NAMALWA (cell line): ENCODE data around the gene DYNC2I2.
"Not testable (repeated sequence)": the region's sequence is repeated elsewhere in the genome, so short reads cannot be mapped to it uniquely, and the experiment has no call there.

Experiments used
- DNase-seq: peaks from one replicate; pipeline ENCODE4 v3.0.0-alpha.2; 2015; ENCODE audit warnings: low spot score

DYNC2I2 gene

DNA sequence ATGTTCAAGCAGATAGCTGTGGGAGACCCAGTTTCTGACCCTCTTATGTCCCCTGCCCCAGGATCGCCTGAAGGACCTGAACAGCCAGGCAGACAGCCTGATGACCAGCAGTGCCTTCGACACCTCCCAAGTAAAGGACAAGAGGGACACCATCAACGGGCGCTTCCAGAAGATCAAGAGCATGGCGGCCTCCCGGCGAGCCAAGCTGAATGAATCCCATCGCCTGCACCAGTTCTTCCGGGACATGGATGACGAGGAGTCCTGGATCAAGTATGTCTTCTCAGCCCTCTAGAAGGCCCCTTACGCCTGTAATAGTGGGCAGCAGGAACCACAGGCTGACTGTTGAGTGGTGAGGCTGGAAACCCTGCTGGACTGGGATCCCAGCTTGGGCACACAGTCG lies 41.1 kb downstream of the DYNC2I2 start:
- no peak for DNase-seq

- DNase-seq = no peak
Measured at GRCh38 chr9:128614728-128615127, 41.9 kb downstream of the DYNC2I2 start.

- DNase-seq = no peak
Measured at GRCh38 chr9:128611600-128612394, 44.9 kb downstream of the DYNC2I2 start.

DNA sequence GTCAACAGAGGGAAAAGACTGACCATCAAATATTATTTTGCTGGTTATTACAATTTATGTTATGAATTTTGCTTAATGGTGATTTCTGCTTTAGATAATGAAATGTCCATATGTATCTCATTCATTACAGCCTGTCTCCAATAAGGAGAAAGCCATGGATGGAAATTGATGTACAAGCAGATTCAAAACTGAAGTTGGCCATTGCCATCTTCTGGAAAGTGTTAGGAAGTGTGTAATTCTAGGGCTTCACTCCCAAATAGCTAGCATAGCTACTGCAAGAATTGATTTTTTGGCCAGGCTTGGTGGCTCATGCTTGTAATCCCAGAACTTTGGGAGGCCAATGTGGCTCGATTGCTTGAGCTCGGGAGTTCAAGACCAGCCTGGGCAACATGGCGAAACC lies 45.8 kb downstream of the DYNC2I2 start:
- no peak for DNase-seq

DNA sequence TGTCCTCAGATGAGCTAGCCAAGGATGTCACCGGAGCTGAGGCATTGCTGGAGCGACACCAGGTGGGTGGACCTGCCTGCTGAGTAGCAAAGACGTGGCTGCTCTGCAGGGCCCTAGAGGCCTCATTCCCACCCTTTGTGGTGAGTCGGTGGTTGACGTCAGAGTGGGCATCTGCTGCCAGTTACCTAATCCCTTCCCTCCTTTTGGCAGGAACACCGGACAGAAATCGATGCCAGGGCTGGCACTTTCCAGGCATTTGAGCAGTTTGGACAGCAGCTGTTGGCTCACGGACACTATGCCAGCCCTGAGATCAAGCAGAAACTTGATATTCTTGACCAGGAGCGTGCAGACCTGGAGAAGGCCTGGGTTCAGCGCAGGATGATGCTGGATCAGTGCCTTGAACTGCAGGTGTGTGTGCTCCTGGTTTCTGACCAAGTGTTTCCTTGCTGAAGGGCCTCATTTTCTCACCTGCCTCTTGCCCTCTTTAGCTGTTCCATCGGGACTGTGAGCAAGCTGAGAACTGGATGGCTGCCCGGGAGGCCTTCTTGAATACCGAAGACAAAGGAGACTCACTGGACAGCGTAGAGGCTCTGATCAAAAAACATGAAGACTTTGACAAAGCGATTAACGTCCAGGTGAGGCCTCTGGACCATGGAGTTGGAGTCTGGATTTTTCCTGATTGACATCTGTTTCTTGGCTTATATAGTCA lies 48.9 kb downstream of the DYNC2I2 start:
- no peak for DNase-seq

DNA sequence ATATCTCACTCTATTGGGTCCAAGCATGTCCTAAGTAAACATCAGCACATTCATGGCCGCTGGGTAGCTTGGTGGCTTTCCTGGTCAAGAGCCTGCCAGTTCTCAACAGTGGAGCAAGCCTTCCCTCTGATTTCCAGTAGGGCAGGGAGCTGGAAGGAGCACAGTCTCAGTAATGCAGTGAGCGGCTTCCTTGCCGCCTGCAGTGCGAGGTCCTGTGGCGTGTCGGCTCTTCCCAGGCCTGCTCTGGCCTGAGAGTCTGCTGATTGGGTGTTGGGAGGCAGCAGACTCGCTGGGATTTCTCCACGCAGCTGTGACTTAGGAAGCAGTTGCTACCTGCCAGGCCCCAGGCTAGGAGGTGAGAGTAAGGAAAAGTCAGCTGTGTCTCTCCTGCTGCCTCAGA lies 53.0 kb downstream of the DYNC2I2 start:
- no peak for DNase-seq

DNA sequence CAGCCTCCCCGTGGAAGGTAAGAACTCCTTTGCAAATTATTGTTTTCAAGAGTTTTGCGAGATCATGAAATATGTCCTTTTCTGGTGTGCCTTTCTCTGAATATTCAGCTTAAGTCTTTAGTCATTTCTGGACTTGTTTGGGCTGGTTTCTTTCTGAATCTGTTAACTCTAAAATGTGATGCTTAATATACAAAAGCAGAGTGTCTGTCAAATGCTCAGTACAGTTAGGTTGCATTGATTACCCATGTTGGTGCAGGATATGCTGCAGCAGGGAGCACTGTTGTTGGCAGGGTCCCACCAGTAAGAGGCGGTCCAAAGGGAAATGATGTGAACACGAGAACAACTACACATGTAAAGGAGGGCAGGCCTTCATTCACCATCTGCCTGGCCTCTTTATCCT lies 56.5 kb downstream of the DYNC2I2 start:
- no peak for DNase-seq

DNA sequence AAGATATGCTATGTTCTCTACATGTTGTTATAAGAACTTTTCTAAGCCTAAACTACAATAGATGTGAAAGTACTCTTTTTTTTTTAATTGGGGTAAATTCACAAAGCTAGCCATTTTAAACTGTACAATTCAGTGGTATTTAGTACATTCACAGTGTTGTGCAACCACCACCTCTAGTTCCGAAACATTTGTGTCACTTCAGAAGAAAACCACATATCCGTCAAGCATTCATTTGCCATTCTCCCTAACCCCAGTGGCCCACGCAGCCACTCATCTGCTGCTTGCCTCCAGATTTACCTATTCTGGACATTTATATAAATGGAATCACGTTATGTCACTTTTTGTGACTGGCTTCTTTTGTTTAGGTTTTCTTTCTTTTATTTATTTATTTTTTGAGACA lies 61.2 kb downstream of the DYNC2I2 start:
- no peak for DNase-seq

GRCh38 chr9:128593856-128594255 lies 62.8 kb downstream of the DYNC2I2 start:
- DNase-seq = no peak

GRCh38 chr9:128593039-128593438 lies 63.6 kb downstream of the DYNC2I2 start:
- no peak for DNase-seq

GRCh38 chr9:128588581-128589233 lies 67.9 kb downstream of the DYNC2I2 start:
- no peak for DNase-seq

DNA sequence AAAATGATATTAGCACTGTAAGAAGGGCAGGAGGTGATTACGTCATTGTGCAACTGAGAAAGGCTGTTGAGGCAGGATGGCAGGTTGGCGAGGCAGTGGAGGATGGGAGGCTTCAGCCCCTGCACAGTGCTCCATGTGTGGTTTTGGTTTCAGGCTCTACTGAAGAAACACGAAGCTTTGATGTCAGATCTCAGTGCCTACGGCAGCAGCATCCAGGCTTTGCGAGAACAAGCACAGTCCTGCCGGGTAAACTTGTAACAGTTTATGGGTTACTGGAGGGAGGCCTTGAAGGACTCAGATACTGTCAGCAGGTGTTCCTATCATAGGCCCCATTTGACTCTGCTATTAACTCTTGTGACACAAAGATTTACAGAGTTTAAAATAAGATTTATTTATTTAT lies 69.2 kb downstream of the DYNC2I2 start:
- no peak for DNase-seq

DNA sequence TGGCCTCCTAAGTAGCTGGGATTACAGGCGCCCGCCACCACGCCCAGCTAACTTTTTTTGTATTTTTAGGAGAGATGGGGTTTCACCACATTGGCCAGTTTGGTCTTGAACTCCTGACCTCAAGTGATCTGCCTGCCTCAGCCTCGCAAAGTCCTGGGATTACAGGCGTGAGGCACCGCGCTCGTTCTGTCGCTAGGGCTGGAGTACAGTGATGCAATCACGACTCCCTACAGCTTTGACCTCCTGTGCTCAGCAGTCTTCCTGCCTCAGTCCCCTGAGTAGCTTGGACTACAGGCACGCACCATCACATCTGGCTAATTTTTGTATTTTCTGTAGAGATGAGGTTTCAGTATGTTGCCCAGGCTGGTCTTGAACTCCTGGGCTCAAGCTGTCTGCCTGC lies 69.7 kb downstream of the DYNC2I2 start:
- DNase-seq = not testable (repeated sequence)

GRCh38 chr9:128585155-128585554 lies 71.5 kb downstream of the DYNC2I2 start:
- not testable (repeated sequence) for DNase-seq
